HG03342 (cell line): Measurements from ENCODE around the gene ANTXR1.

Experiments
- ATAC-seq: cut with Tn5 transposase; IDR thresholded peaks from one replicate; pipeline ENCODE4 v1.9.1; 2021; ENCODE audit warnings: mild to moderate bottlenecking, moderate library complexity; ENCODE audit not compliant: unreplicated experiment

Gene ANTXR1

GRCh38 chr2:69031466-69031865 lies 18.5 kb downstream of the ANTXR1 start:
- no peak for ATAC-seq

GRCh38 chr2:69032336-69032735 lies 19.4 kb downstream of the ANTXR1 start:
- ATAC-seq: no peak

DNA sequence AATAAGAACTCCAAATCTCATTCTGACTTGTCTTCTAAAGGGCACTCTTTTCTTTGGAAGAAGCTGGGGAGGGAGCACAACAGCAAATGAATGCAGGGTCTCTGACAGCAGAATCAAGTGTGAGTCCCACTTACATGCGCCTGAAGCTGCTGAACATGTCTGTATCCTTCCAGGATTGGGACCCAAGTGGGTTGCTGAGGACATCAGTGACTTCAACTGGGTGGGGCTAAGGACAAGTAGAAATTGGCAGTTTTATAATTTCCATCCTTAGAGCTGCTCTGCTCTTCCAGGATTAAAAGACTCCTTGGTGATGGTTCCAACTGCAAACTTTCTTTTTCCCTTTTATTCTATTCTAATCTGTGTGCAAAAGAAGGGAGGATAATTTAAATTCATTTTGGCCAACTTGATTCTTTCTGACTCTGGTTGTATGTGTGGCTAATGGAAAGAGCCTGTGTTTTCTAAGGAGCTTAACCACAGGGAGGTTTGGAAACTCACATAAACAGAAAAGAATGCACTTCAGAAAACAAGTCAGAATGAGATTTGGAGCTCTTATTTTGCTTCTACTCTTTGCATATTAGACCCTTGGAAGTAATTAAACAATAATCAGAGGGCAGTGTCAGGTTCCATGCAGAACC lies 20.6 kb downstream of the ANTXR1 start:
- ATAC-seq: no peak

GRCh38 chr2:69034122-69034521 lies 21.1 kb downstream of the ANTXR1 start:
- no peak for ATAC-seq

GRCh38 chr2:69034845-69035244 lies 21.9 kb downstream of the ANTXR1 start:
- ATAC-seq: no peak

GRCh38 chr2:69036926-69037325 lies 23.9 kb downstream of the ANTXR1 start:
- no peak for ATAC-seq

DNA sequence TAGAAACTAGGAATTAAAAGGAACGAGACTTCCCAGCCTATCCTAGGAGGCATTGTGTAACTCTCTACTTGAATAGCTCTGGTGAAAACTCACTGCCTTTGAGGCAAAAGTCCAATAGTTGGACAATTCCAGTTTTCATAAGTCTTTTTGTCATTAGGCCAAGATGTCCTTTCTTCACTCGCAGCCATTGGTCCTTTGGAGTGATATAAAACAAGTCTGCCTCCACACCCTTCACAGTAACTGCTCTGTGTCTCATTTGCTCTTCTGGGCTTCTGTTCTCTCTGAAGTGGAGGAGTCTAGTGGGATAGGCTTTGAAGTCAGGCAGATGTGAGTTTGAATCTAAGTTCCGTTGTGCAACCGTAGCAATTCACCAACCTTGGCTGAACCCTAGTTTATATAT lies 28.2 kb downstream of the ANTXR1 start:
- ATAC-seq: no peak

GRCh38 chr2:69043736-69044400 lies 30.9 kb downstream of the ANTXR1 start:
- no peak for ATAC-seq

- ATAC-seq: no peak
Observed at GRCh38 chr2:69046221-69046662, 33.3 kb downstream of the ANTXR1 start.

- no peak for ATAC-seq
Observed at GRCh38 chr2:69047625-69048145, 34.7 kb downstream of the ANTXR1 start.

DNA sequence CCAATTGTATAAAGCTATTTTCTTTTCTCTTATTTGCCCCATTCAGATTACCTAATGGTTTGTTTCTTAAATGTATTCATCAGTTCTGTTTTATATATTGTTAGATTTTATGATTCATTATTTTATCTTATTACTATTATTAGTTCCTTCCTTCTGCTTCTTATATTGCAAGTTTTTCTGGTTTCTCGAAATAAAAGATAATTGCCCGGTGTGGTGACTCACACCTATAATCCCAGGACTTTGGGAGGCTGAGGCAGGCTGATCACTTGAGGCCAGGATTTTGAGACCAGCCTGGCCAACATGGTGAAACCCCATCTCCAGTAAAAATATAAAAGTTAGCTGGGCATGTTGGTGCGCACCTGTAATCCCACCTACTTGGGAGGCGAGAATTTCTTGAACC lies 37.8 kb downstream of the ANTXR1 start:
- no peak for ATAC-seq

GRCh38 chr2:69053416-69053965 lies 40.5 kb downstream of the ANTXR1 start:
- no peak for ATAC-seq

- ATAC-seq: peak; percentile 71
Observed at GRCh38 chr2:69054431-69054830, 41.5 kb downstream of the ANTXR1 start.

DNA sequence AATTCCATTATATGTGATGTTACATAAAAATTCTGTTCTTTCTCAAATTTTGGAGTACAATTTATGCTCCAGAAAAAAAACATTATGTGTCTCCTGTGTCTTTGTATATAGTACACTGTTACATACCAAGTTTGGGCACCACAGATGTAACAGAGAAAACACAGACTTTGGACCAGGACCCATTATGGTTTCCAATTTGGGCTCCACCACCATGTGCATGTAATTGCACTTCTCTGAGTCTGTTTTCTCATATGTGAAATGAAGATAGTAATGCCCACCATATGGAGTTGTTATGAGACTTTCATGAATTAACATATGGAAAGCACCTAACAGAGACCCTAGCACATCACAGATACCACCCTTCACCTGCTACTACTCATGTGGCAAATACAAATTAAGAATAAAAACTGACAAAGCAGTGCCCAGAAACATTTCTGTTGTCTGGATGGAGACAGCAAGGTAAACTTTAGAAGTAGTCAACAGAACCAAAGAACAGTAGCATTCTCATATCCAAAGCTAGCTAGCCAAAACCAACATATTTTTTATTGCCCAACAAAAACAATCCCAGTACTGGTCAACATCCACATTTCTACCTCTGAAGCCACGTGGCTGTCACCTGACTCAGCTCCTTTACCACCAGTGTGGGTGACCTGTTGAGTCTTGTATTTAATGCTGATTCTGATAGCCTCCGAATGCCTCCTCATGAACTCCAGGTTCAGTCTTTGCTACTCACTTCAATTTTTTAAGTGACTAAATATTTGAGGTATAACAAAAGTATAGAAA lies 42.9 kb downstream of the ANTXR1 start:
- no peak for ATAC-seq

DNA sequence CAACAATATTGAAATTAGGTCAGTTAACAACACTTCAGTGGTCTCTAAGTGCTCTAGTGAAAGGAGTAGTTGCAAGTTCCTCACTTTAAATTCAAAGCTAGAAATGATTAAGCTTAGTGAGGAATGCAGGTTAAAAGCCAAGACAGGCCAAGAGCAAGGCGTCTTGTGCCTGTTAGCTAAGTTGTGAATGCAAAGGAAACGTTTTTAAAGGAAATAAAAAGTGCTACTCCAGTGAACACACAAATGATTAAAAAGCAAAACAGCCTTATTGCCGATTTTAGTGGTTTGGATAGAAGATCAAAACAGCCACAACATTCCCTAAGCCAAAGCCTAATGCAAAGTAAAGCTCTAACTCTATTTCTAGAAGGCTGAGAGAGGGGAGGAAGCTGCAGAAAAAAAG lies 44.7 kb downstream of the ANTXR1 start:
- no peak for ATAC-seq

DNA sequence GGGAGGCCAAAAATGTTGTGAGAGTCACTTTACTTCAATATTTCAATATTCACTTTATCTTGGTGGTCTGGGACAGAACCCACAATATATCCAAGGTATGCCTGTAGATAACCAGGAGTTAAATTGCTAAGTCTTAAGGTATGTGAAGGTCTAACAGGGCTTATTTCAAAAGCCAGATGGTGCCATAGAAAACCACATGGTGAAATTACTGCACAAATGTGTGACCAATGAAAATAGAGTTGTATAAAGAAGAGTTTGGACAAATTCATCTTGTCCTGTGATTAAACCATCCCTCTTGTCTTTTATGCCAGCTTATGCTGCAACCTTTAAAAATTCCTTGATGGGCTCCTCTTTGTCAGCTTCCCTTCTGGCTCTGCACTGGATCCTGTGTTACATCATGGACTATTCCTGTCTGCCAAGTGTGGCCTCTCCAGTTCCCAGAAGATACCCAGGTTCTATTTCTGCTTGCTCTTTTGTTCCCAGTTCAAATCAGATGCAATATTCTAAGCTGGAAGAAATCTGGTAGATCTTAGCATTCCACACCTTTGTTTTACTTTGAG lies 46.8 kb downstream of the ANTXR1 start:
- no peak for ATAC-seq

DNA sequence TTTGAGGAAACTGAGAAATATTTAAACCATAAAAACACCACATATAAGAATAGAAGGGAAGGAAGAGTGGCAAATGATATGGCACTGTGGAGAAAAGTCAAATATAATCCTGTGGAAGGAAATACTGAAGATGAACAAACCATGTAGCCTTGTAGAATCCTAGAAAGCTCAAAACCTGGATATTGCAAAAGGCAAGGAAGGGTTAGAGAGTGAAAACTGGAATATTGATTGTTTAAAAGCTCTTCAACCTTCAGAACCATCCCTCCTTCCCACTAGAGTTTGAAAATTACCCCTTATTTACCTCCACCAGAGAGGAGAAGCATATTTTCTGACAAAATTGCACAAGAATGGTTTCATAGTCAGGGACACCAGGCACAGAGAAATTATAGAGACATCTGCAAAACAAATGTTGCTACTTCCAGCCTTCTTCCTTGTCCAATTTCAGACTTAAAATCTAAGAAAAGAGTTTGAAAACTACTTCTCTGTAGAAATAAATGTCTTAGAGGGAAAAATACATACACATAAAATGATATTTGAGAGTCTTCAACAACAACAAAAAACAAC lies 48.0 kb downstream of the ANTXR1 start:
- ATAC-seq: no peak

DNA sequence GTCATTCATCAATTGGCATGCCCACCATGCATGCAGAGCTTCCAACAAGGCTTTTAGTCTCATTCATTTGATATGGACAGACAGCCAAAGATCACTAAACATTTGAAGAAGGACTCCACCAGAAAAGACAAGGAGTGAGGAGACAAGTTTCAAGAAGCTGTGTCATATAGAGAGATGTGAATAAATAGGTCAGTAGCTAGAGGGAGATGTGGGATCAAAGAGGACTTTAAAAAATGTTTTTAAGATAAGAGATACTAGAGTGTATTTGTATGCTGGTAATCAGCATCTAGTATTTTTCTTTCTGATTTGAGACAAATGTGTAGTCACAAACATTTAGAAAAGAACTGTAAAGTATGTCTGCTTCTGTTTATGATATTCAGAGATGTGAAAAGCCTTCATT lies 48.5 kb downstream of the ANTXR1 start:
- no peak for ATAC-seq

DNA sequence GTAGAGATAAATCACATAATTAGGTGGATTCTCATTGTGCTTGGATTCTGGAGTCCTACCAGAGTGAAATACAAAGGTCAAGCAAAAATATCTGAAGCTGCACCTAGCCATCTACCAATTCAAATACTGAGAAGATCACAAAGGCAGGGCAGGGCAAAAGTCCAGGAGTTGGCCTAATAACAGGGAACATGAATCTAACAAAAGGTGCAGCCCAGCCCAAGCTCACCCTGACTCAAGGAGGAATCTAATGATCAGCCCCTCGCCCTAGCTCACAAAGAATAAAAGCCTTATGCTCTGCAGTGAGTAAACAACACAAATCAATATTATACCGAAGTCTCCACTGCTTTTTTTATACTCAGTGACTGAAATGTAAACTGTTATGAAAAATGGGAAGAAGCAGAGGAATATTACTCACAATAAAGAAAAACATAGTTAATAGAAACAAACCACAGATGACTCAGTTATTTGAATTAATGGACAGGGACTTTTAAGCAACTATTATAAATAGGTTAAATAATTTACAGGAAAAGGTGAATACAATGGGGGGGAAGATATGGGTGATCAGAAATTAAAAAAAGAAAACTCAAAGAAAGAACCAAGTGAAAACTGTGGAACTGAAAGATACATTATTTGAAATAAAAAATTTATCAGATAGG lies 49.5 kb downstream of the ANTXR1 start:
- no peak for ATAC-seq

DNA sequence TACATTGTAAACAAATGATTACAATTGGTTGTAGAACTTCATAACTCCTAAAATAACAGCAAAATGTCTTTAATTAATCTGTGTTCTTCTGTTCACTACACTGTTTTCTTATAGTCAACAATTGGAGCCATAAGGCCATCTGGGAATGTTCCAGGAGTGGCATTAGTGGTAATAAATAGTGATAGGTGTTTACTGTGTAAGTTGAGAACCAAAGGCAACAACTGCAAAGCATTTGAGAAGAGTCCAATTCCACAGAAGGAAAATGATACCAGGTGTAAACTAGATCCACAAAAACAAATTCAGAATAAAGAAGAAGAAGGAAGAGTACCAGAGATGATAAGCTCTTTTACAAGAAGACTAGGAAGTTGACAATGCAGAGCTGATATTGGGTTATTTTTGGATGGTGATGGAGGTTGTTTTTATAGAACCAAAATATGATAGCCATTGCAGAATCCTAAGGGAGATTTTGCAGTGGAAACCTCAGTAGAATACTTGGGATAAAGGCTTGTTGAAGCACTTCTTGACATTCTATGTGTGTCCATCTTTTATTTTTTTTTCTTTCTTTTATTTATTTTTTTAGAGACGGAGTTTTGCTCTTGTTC lies 52.9 kb downstream of the ANTXR1 start:
- no peak for ATAC-seq
